K562 (cell line): ENCODE results near the gene REEP3. TPM values are rescaled to one million over a fixed set of nuclear protein-coding genes. Genes with fewer than 3 reads are reported as not detected.

Source experiments
- ATAC-seq: fragments of 200-7000 bp; cut with Tn5 transposase; 3 replicates; pipeline ENCODE4 v1.9.1; 2020; ENCODE audit warnings: moderate library complexity
- BruUV-seq: library from RNA; stranded (reverse); fragments of 400-500 nt; replicated peaks from 2 replicates; lab custom pipeline; 2021; lab: Mats Ljungman, UMichigan
- CTCF ChIA-PET: fragments of 300-600 bp; formaldehyde crosslinking; extraction: SDS; loops from one replicate; lab custom pipeline; 2021; ENCODE audit warnings: low intra/inter-chr PET ratio; lab: Yijun Ruan, JAX
- POLR2A ChIA-PET: fragments of 300-600, 350-650 bp; sonication (Branson Sonifier 250); formaldehyde crosslinking; extraction: SDS; loops from one replicate; lab custom pipeline; 2021; ENCODE audit warnings: antibody characterized with exemption, inconsistent platforms; lab: Yijun Ruan, JAX
- DNase-seq, 4 experiments: peaks; one replicate each; pipeline versions ENCODE4 v3.0.0 to v3.0.0-alpha.2; 2011 to 2018; ENCODE audit warnings: low spot score in 3 of 4, mixed read lengths in 3 of 4; ENCODE audit errors: extremely low read depth in 1 of 4
- FAIRE-seq: peaks from 2 replicates; lab custom pipeline; 2011; peaks lifted over from hg19 to GRCh38; lab: Jason Lieb, UNC
- H2AFZ ChIP-seq: 2 replicates; pipeline ENCODE4 v1.6.0; 2011; ENCODE audit warnings: low read depth, low read length, control low read depth, inconsistent platforms
- H3K27ac ChIP-seq: fragments of 200-600 bp; 3 replicates; pipeline ENCODE4 v1.8.0; 2011; ENCODE audit warnings: low read depth, mild to moderate bottlenecking, control low read depth, inconsistent platforms, low read length, moderate library complexity, mixed read lengths; ENCODE audit errors: extremely low read depth
- H3K27me3 ChIP-seq, 2 experiments: fragments of 300-600 bp in 1 of 2; 2 replicates in 1 of 2; 3 replicates in 1 of 2; pipeline versions ENCODE4 v1.6.0 to v1.8.0; 2011; ENCODE audit warnings: inconsistent platforms in 2 of 2, low read length in 2 of 2, mild to moderate bottlenecking in 1 of 2, mixed read lengths in 1 of 2, moderate library complexity in 1 of 2; ENCODE audit not compliant: control insufficient read depth in 2 of 2, insufficient read depth in 2 of 2
- H3K36me3 ChIP-seq: fragments of 300-600 bp; 3 replicates; pipeline ENCODE4 v1.8.0; 2011; ENCODE audit warnings: mild to moderate bottlenecking, low read length, inconsistent platforms; ENCODE audit not compliant: control insufficient read depth, insufficient read depth
- H3K4me1 ChIP-seq, 2 experiments: fragments of 200-600 bp in 1 of 2; replicated peaks in 1 of 2; 2 replicates in 1 of 2; 3 replicates in 1 of 2; pipeline versions ENCODE4 v1.5.1 to v1.8.0; 2011; ENCODE audit warnings: inconsistent platforms in 2 of 2, low read length in 2 of 2, mild to moderate bottlenecking in 1 of 2, mixed read lengths in 1 of 2, moderate library complexity in 1 of 2; ENCODE audit not compliant: control insufficient read depth in 2 of 2, insufficient read depth in 2 of 2
- H3K4me2 ChIP-seq: 2 replicates; pipeline ENCODE4 v1.6.1; 2011; ENCODE audit warnings: low read length, control low read depth, inconsistent platforms, mixed read lengths; ENCODE audit not compliant: insufficient read depth
- H3K4me3 ChIP-seq: fragments of 200-600 bp; sonication (generic), shearing (Covaris generic); 2 replicates; pipeline ENCODE4 v1.5.1; 2016; ENCODE audit warnings: control low read depth, inconsistent platforms
- H3K79me2 ChIP-seq: fragments of 200-600 bp; 3 replicates; pipeline ENCODE4 v1.8.0; 2011; ENCODE audit warnings: low read length, inconsistent platforms; ENCODE audit not compliant: control insufficient read depth, insufficient read depth
- H3K9ac ChIP-seq, 2 experiments: 2 replicates each; pipeline versions ENCODE4 v1.6.0 to v1.6.1; 2011; ENCODE audit warnings: low read depth in 2 of 2, low read length in 2 of 2, control low read depth in 1 of 2, inconsistent platforms in 1 of 2, mild to moderate bottlenecking in 1 of 2, mixed read lengths in 1 of 2; ENCODE audit not compliant: insufficient read depth in 1 of 2
- H3K9me1 ChIP-seq: one replicate; pipeline ENCODE4 v1.6.0; 2011; ENCODE audit warnings: inconsistent platforms, mild to moderate bottlenecking, low read length, moderate library complexity; ENCODE audit not compliant: control insufficient read depth, insufficient read depth
- H3K9me3 ChIP-seq: replicated peaks from 2 replicates; pipeline ENCODE4 v1.5.1; 2011; ENCODE audit warnings: low read depth, low read length, inconsistent platforms; ENCODE audit not compliant: control insufficient read depth, insufficient read depth
- H4K20me1 ChIP-seq: replicated peaks from 2 replicates; pipeline ENCODE4 v1.6.1; 2011; ENCODE audit warnings: low read length, inconsistent platforms, mixed read lengths; ENCODE audit not compliant: control insufficient read depth, insufficient read depth
- FOXM1 ChIP-seq, 2 experiments: fragments of 450-650 bp in 1 of 2; sonication (generic) in 1 of 2; formaldehyde crosslinking in 1 of 2; IDR thresholded peaks; 2 replicates each; pipeline versions ENCODE4 v1.6.1 to v1.9.0; 2017 to 2022; ENCODE audit warnings: low read depth in 2 of 2, mild to moderate bottlenecking in 2 of 2, missing genetic modification reagents in 1 of 2, moderate library complexity in 1 of 2
- NFRKB ChIP-seq: fragments of 450-650 bp; IDR thresholded peaks from 2 replicates; pipeline ENCODE4 v1.6.1; 2016; ENCODE audit warnings: low read depth
- WHSC1 ChIP-seq: IDR thresholded peaks from one replicate; pipeline ENCODE4 v1.6.1; 2012; ENCODE audit warnings: low read length, control low read depth, inconsistent platforms
- XRCC4 ChIP-seq: IDR thresholded peaks from one replicate; pipeline ENCODE4 v1.6.1; 2011; ENCODE audit not compliant: insufficient read depth, insufficient read length; ENCODE audit errors: extremely low read depth
- ZNF507 ChIP-seq: conservative IDR thresholded peaks from 2 replicates; pipeline ENCODE4 v1.6.1; 2017; ENCODE audit warnings: missing genetic modification characterization, missing compliant biosample characterization
- WGBS: fragments of 100-300 bp; shearing (Covaris generic); methylation state at CpG from one replicate; pipeline ENCODE4 v1.1.6; 2016; ENCODE audit warnings: low coverage, mixed read lengths; ENCODE audit not compliant: insufficient coverage; ENCODE audit errors: missing lambda C conversion rate; 5-methylcytosine and 5-hydroxymethylcytosine counted together
- in situ Hi-C: fragments of 300-500 bp; cut with MboI; formaldehyde crosslinking; loops from 4 replicates; pipeline ENCODE4 v1.15.0; 2018; ENCODE audit warnings: inconsistent platforms, mixed read lengths
- intact Hi-C: fragments of 100-400 bp; cut with micrococcal nuclease; formaldehyde crosslinking; loops from 2 replicates; pipeline ENCODE4 v1.14.2; 2022
- polyA plus RNA-seq, 8 experiments: library from polyadenylated mRNA; depleted of rRNA in 4 of 8; stranded (reverse) in 5 of 8; unstranded in 3 of 8; fragments of >200 nt; fragmentation: Nextera tagmentation in 2 of 8; fragmentation: Illumina TruSeq in 1 of 8; extraction: Ambion mirVana in 2 of 8; extraction: Trizol in 1 of 8; gene quantifications; 2 replicates each; pipeline versions ENCODE4 v1.2.1 to v1.2.3, GENCODE V29; 2011 to 2014; ENCODE audit warnings: inconsistent platforms in 1 of 8, missing spikeins in 1 of 8
- total RNA-seq, 7 experiments: library from RNA; depleted of rRNA in 6 of 7; stranded (reverse); fragments of >200 nt in 6 of 7; fragmentation: Illumina TruSeq in 2 of 7; extraction: Trizol in 2 of 7; gene quantifications; 2 replicates each; pipeline versions ENCODE4 v1.2.1 to v1.2.3, GENCODE V29; 2011 to 2021; ENCODE audit warnings: low replicate concordance in 1 of 7
- TF ChIP-seq, protein P1 (sequence below): fragments of 450-650 bp; formaldehyde crosslinking; IDR thresholded peaks from 2 replicates; pipeline ENCODE4 v1.4.0; 2022; ENCODE audit warnings: missing genetic modification characterization

REEP3 gene
- total and polyA plus RNA-seq, 9 of the 15 experiments (the other 6 are each of a cell fraction or from before 2014, with no cell fraction given), result 3.4 to 13.4 (median 9.2) TPM

DNA sequence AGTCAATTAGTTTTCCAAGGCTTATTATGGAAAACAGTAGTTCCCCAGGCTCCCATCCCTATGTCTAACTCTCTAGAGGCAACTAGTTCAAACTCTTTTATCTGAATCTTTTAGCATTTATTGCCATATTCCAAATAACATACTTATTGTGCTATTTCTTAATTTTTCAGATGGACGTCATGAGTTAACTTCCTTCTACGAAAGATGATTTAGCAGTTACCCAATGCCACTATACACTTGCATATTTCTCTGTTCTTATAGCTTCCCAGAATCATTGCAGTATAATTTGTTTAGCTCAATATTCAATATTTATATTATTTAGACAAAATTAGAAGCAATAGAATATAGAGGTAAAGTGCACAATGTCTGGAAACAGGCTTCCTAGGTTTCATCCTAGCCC, 52.8 kb downstream of the REEP3 start:
- in situ Hi-C loops, result no loop called here
- no peaks in the 10 kb centered on the region for H3K79me2 ChIP-seq
- no peak overlapping the region for H3K4me2 ChIP-seq
- TF ChIP-seq FOXM1 (IDR thresholded peaks at IDR 0.05; ENCODE audit: low read depth) (no peak), FOXM1 (CRISPR knock-in tag; IDR thresholded peaks at IDR 0.05; ENCODE audit: low read depth) (no peak), ZNF507 (tag) (0 out of 2 replicates have a peak, but pooled peaks have one; percentile 1), XRCC4 (no peak), WHSC1 (no peak), NFRKB (no peak)
- TF ChIP-seq, protein P1, sequence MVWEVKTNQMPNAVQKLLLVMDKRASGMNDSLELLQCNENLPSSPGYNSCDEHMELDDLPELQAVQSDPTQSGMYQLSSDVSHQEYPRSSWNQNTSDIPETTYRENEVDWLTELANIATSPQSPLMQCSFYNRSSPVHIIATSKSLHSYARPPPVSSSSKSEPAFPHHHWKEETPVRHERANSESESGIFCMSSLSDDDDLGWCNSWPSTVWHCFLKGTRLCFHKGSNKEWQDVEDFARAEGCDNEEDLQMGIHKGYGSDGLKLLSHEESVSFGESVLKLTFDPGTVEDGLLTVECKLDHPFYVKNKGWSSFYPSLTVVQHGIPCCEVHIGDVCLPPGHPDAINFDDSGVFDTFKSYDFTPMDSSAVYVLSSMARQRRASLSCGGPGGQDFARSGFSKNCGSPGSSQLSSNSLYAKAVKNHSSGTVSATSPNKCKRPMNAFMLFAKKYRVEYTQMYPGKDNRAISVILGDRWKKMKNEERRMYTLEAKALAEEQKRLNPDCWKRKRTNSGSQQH (CRISPR knock-in tag), result no peak
- H3K27me3 ChIP-seq, result no peaks in the 10 kb centered on the region
- H3K4me3 ChIP-seq, result no peak overlapping the region
- BruUV-seq, result no TSS peak
- ATAC-seq, result no peak
- H3K36me3 ChIP-seq, result peaks cover 6% of the 10 kb centered on the region; the same call in 1 of the 3 replicates
- H3K9me3 ChIP-seq, result no peaks in the 10 kb centered on the region
- H3K27ac ChIP-seq, result no peak overlapping the region
- intact Hi-C loops, result no loop called here
- no peaks in the 10 kb centered on the region; a peak in 2 of 5 replicates for H3K4me1 ChIP-seq
- WGBS, result 67% methylated on average over 2 of the region's 2 CpGs
- FAIRE-seq, result no peak
- no peaks in the 10 kb centered on the region for H3K9me1 ChIP-seq
- no peak overlapping the region for H2AFZ ChIP-seq
- POLR2A ChIA-PET, result no interaction called here
- H4K20me1 ChIP-seq, result no peaks in the 10 kb centered on the region
- H3K9ac ChIP-seq, result no peak overlapping the region
- CTCF ChIA-PET, result no interaction called here
- DNase-seq, result no peak
